Hematopoietic multipotent progenitor cell treated with erythropoietin and hydrocortisone succinate and interleukin-3 and kit ligand, for 15 days (in vitro differentiated cells): ENCODE measurements around the gene AKNA.

Experiments
- DNase-seq: peaks from one replicate; pipeline ENCODE4 v3.0.0-alpha.2; 2015; ENCODE audit warnings: low spot score

Gene AKNA

GRCh38 chr9:114356792-114357191 is 31.0 kb downstream of the AKNA start:
- no peak for DNase-seq

GRCh38 chr9:114355821-114356220 is 32.0 kb downstream of the AKNA start:
- no peak for DNase-seq

- no peak for DNase-seq
These were observed 35.9 kb downstream of the AKNA start for GRCh38 chr9:114351932-114352331.

- no peak for DNase-seq
These were observed 37.0 kb downstream of the AKNA start for GRCh38 chr9:114350636-114351401.

GRCh38 chr9:114349713-114350480 is 37.9 kb downstream of the AKNA start:
- no peak for DNase-seq

- no peak for DNase-seq
These were observed 38.8 kb downstream of the AKNA start for GRCh38 chr9:114348906-114349482.

- DNase-seq: no peak
These were observed 39.4 kb downstream of the AKNA start for GRCh38 chr9:114348261-114348905.

GRCh38 chr9:114347675-114348074 is 40.1 kb downstream of the AKNA start:
- no peak for DNase-seq

GRCh38 chr9:114346146-114346545 is 41.6 kb downstream of the AKNA start:
- DNase-seq: no peak

GRCh38 chr9:114345493-114346065 is 42.2 kb downstream of the AKNA start:
- DNase-seq: no peak

- DNase-seq: no peak
These were observed 43.1 kb downstream of the AKNA start for GRCh38 chr9:114344692-114345091.

GRCh38 chr9:114344188-114344566 is 43.6 kb downstream of the AKNA start:
- no peak for DNase-seq

GRCh38 chr9:114343471-114344187 is 44.2 kb downstream of the AKNA start:
- no peak for DNase-seq

GRCh38 chr9:114342755-114343440 is 44.9 kb downstream of the AKNA start:
- no peak for DNase-seq

- DNase-seq: no peak
These were observed 45.8 kb downstream of the AKNA start for GRCh38 chr9:114341991-114342390.

- DNase-seq: no peak
These were observed 46.5 kb downstream of the AKNA start for GRCh38 chr9:114341152-114341830.

GRCh38 chr9:114339130-114339908 is 48.5 kb downstream of the AKNA start:
- peak; percentile 24 for DNase-seq

GRCh38 chr9:114338187-114338586 is 49.6 kb downstream of the AKNA start:
- no peak for DNase-seq

- no peak for DNase-seq
These were observed 50.9 kb downstream of the AKNA start for GRCh38 chr9:114336699-114337395.
